Endodermal cell (in vitro differentiated cells): ENCODE results near the gene STPG3. TPM values are rescaled to one million over a fixed set of nuclear protein-coding genes. Genes with fewer than 3 reads are reported as not detected.

ENCODE experiments used
- DNase-seq: peaks from one replicate; pipeline ENCODE4 v3.0.0-alpha.2; 2017
- H3K27ac ChIP-seq: 2 replicates; pipeline ENCODE4 v1.5.1; 2013; ENCODE audit warnings: mild to moderate bottlenecking, low read depth, low read length, moderate library complexity
- H3K27me3 ChIP-seq: 2 replicates; pipeline ENCODE4 v1.6.1; 2013; ENCODE audit warnings: mild to moderate bottlenecking, low read length, moderate library complexity; ENCODE audit not compliant: insufficient read depth, control insufficient read depth, poor library complexity, severe bottlenecking
- H3K36me3 ChIP-seq: 2 replicates; pipeline ENCODE4 v1.7.0; 2013; ENCODE audit warnings: mild to moderate bottlenecking, low read length, moderate library complexity; ENCODE audit not compliant: control insufficient read depth, insufficient read depth
- H3K4me1 ChIP-seq: one replicate; pipeline ENCODE4 v1.7.0; 2013; ENCODE audit warnings: low read length; ENCODE audit not compliant: control insufficient read depth, insufficient read depth
- H3K4me3 ChIP-seq: 2 replicates; pipeline ENCODE4 v1.5.1; 2013; ENCODE audit warnings: mild to moderate bottlenecking, low read length, moderate library complexity
- H3K9ac ChIP-seq: 2 replicates; pipeline ENCODE4 v1.6.1; 2013; ENCODE audit warnings: mild to moderate bottlenecking, low read length, moderate library complexity; ENCODE audit not compliant: poor library complexity, severe bottlenecking; ENCODE audit errors: extremely low read depth
- H3K9me3 ChIP-seq: 2 replicates; pipeline ENCODE4 v1.6.1; 2013; ENCODE audit warnings: mild to moderate bottlenecking, low read length, moderate library complexity; ENCODE audit not compliant: control insufficient read depth
- H3K27ac Mint-ChIP-seq: 2 replicates; pipeline ENCODE4 v1.8.0; 2020; ENCODE audit warnings: mixed read lengths
- H3K27me3 Mint-ChIP-seq: 2 replicates; pipeline ENCODE4 v1.8.0; 2021; ENCODE audit warnings: mild to moderate bottlenecking, mixed read lengths; ENCODE audit not compliant: insufficient read depth
- H3K36me3 Mint-ChIP-seq: 2 replicates; pipeline ENCODE4 v1.8.0; 2020; ENCODE audit warnings: low read depth, mixed read lengths
- H3K4me1 Mint-ChIP-seq: 2 replicates; pipeline ENCODE4 v1.8.0; 2020; ENCODE audit warnings: mixed read lengths
- H3K4me3 Mint-ChIP-seq: 2 replicates; pipeline ENCODE4 v1.8.0; 2020; ENCODE audit warnings: mild to moderate bottlenecking, moderate library complexity, mixed read lengths
- H3K9me3 Mint-ChIP-seq: 2 replicates; pipeline ENCODE4 v1.8.0; 2020; ENCODE audit warnings: mild to moderate bottlenecking, mixed read lengths
- CTCF ChIP-seq: fragments of 200-600 bp; sonication (generic); conservative IDR thresholded peaks from 2 replicates; pipeline ENCODE4 v1.5.0; 2021; ENCODE audit warnings: antibody characterized with exemption, mild to moderate bottlenecking
- WGBS, 2 experiments: methylation state at CpG; one replicate each; pipeline versions ENCODE4 v1.1.5 to v1.1.7; 2013; ENCODE audit warnings: missing lambda C conversion rate in 2 of 2, mixed read lengths in 1 of 2; ENCODE audit not compliant: insufficient coverage in 1 of 2, insufficient read length in 1 of 2; 5-methylcytosine and 5-hydroxymethylcytosine counted together
- total RNA-seq, 2 donors: library from RNA; stranded (reverse); fragmentation: NEBNext Ultra II Directional in 1 of 2; extraction: Animal tissue kit (Norgen Biotek cat#: 25700) in 1 of 2; gene quantifications; 2 replicates in 1 of 2; 3 replicates in 1 of 2; pipeline ENCODE4 v1.2.1, GENCODE V29; 2021

The STPG3 gene
- total RNA-seq, 2 donors from 2014 or later, result not detected

DNA sequence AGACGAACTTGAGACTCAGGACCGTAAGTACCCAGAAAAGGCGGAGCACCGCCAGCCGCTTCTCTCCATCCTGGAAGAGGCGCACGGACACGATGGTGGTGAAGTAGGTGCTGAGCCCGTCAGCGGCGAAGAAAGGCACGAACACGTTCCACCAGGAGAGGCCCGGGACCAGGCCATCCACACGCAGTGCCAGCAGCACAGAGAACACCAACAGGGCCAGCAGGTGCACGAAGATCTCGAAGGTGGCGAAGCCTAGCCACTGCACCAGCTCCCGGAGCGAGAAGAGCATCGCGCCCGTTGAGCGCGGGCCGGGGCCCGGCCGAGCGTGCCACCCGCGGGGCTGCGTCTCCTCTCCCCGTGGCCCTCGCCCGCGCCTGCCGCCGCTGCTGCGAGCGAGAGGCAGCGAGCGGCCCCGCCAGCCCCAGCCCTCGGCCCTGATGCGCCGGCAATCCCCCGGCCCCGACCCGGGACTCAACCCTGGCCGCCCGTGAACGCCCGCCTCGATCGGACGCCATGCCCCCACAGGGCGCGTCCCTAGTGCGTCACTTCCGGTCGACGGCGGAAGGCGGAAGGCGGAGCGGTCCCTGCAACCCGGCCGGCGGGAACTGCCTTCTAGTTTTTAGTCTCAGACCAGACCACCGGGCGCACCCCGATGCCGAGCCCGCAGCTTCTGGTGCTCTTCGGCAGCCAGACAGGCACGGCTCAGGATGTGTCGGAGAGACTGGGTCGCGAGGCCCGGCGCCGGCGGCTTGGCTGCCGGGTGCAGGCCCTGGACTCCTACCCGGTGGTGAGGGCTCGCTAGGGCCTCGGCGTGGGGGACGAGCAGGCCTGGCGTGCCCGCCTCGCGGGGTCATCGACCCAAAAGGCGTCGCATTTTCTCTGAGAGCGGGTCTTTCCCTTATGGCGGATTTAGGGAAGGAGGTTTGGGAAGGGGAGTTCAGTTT lies 45.7 kb upstream of the STPG3 start, which contains the start of the genes NDOR1 and TMEM203:
NDOR1 (plus strand) TSS at position 575 of the 944 bp plus-strand sequence; CDS start at position 653, 78 bp downstream.
TMEM203 (minus strand) TSS at position 523 of the 944 bp plus-strand sequence; CDS start at position 289, 234 bp downstream.
- TF ChIP-seq CTCF, result no peak
- Mint-ChIP-seq H3K36me3 (peaks cover 27% of the 10 kb centered on the region), H3K27me3 (no peaks in the 10 kb centered on the region), H3K27ac (peak within 1 kb of the TSS; percentile 96), H3K4me1 (peaks cover 24% of the 10 kb centered on the region), H3K4me3 (peak within 1 kb of the TSS; percentile 90), H3K9me3 (no peaks in the 10 kb centered on the region)
- peak; percentile 96 for DNase-seq
- Histone ChIP-seq H3K4me1 (peaks cover 18% of the 10 kb centered on the region), H3K27me3 (no peaks in the 10 kb centered on the region), H3K9ac (peak within 1 kb of the TSS; percentile 85), H3K4me3 (peak within 1 kb of the TSS; percentile 92), H3K36me3 (peaks cover 16% of the 10 kb centered on the region), H3K9me3 (no peaks in the 10 kb centered on the region), H3K27ac (peak within 1 kb of the TSS; percentile 44)
- 0 to 1% methylated on average over 53 to 98 of the region's 98 CpGs for WGBS, 2 experiments

DNA sequence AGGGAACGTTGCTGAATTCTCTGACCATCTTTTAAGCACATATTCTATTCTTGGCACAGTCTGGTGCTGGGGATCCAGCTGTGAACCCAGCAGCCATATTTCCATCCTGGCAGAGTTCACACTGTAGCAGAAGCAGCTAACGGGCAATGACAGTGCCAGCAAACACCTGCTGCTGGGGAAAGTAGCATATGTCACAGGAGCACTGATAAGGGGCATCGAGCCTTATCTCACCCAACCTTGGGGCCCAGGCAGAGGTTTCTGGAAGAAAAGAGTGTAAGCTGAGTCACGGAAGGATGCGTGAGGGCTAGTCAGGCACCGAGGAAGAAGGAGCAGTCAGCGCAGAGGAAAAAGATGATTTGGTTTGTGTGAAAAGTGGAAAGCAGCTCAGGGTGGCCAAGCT lies 44.5 kb upstream of the STPG3 start:
- H3K4me1 ChIP-seq, result peaks cover 16% of the 10 kb centered on the region
- no peak for TF ChIP-seq CTCF
- peak overlapping the region; percentile 92 for H3K4me3 ChIP-seq
- H3K36me3 Mint-ChIP-seq, result peaks cover 33% of the 10 kb centered on the region
- 90 to 98% methylated on average over 7 of the region's 7 CpGs for WGBS, 2 experiments
- no peaks in the 10 kb centered on the region for H3K27me3 Mint-ChIP-seq
- peaks cover 19% of the 10 kb centered on the region for H3K4me1 Mint-ChIP-seq
- H3K27ac Mint-ChIP-seq, result peak overlapping the region; percentile 93
- no peak overlapping the region for H3K27ac ChIP-seq
- H3K4me3 Mint-ChIP-seq, result peak overlapping the region; percentile 90
- H3K9ac ChIP-seq, result peak overlapping the region; percentile 85
- H3K9me3 ChIP-seq, result no peaks in the 10 kb centered on the region
- peaks cover 17% of the 10 kb centered on the region for H3K36me3 ChIP-seq
- DNase-seq, result no peak
- no peaks in the 10 kb centered on the region for H3K27me3 ChIP-seq
- no peaks in the 10 kb centered on the region for H3K9me3 Mint-ChIP-seq

- Histone ChIP-seq H3K4me3 (no peak overlapping the region), H3K4me1 (peaks cover 3% of the 10 kb centered on the region), H3K27me3 (no peaks in the 10 kb centered on the region), H3K9ac (no peak overlapping the region), H3K9me3 (no peaks in the 10 kb centered on the region), H3K27ac (no peak overlapping the region), H3K36me3 (peaks cover 25% of the 10 kb centered on the region)
- H3K4me1 Mint-ChIP-seq, result peaks cover under 1% of the 10 kb centered on the region
- TF ChIP-seq CTCF, result no peak
- H3K36me3 Mint-ChIP-seq, result peaks cover 39% of the 10 kb centered on the region
- H3K27me3 Mint-ChIP-seq, result no peaks in the 10 kb centered on the region
- DNase-seq, result no peak
- H3K27ac Mint-ChIP-seq, result peak overlapping the region; percentile 22
- 86 to 90% methylated on average over 9 to 13 of the region's 13 CpGs for WGBS, 2 experiments
- no peak overlapping the region for H3K4me3 Mint-ChIP-seq
- H3K9me3 Mint-ChIP-seq, result no peaks in the 10 kb centered on the region
Observed at GRCh38 chr9:137211532-137211931, 39.6 kb upstream of the STPG3 start.
